GM23338 (cell line): ENCODE measurements around the gene CHST6. TPM values are rescaled to one million over a fixed set of nuclear protein-coding genes. Genes with fewer than 3 reads are reported as not detected.

Experiments
- ATAC-seq: fragments of 200-7000 bp; cut with Tn5 transposase; 3 replicates; pipeline ENCODE4 v1.9.1; 2020
- DNase-seq: peaks from one replicate; pipeline ENCODE4 v3.0.0-alpha.2; 2015; ENCODE audit warnings: low spot score
- H2AFZ ChIP-seq: fragments of 200-600 bp; sonication (generic); 2 replicates; pipeline ENCODE4 v1.8.0; 2016; ENCODE audit warnings: antibody characterized with exemption, mild to moderate bottlenecking, moderate library complexity
- H3F3A ChIP-seq: fragments of 200-600 bp; sonication (generic); replicated peaks from 2 replicates; pipeline ENCODE4 v1.8.0; 2017; ENCODE audit warnings: antibody characterized with exemption, mixed run types, low read depth
- H3K27ac ChIP-seq: fragments of 200-600 bp; sonication (generic); 2 replicates; pipeline ENCODE4 v1.6.1; 2016; ENCODE audit warnings: low read depth
- H3K27me3 ChIP-seq: fragments of 200-600 bp; sonication (generic); 2 replicates; pipeline ENCODE4 v1.8.0; 2016; ENCODE audit warnings: mild to moderate bottlenecking, mixed run types, moderate library complexity; ENCODE audit not compliant: insufficient read depth
- H3K36me3 ChIP-seq: fragments of 200-600 bp; sonication (generic); 2 replicates; pipeline ENCODE4 v1.8.0; 2016; ENCODE audit warnings: mild to moderate bottlenecking; ENCODE audit not compliant: insufficient read depth
- H3K4me1 ChIP-seq: fragments of 200-600 bp; sonication (generic); 2 replicates; pipeline ENCODE4 v1.8.0; 2016; ENCODE audit warnings: mild to moderate bottlenecking, moderate library complexity; ENCODE audit not compliant: insufficient read depth
- H3K4me2 ChIP-seq: fragments of 200-600 bp; sonication (generic); 2 replicates; pipeline ENCODE4 v1.7.1; 2017; ENCODE audit warnings: mixed run types
- H3K4me3 ChIP-seq: fragments of 200-600 bp; sonication (generic); 2 replicates; pipeline ENCODE4 v1.6.1; 2016; ENCODE audit warnings: mixed run types
- H3K79me2 ChIP-seq: fragments of 200-600 bp; sonication (generic); replicated peaks from 2 replicates; pipeline ENCODE4 v1.8.0; 2017; ENCODE audit warnings: mild to moderate bottlenecking; ENCODE audit not compliant: insufficient read depth
- H3K9me2 ChIP-seq: fragments of 200-600 bp; sonication (generic); 2 replicates; pipeline ENCODE4 v1.8.0; 2017; ENCODE audit not compliant: insufficient read depth
- H4K20me1 ChIP-seq: fragments of 200-600 bp; sonication (generic); replicated peaks from 2 replicates; pipeline ENCODE4 v1.8.0; 2017; ENCODE audit warnings: mild to moderate bottlenecking; ENCODE audit not compliant: insufficient read depth
- H3K27ac Mint-ChIP-seq: 2 replicates; pipeline ENCODE4 v1.8.0; 2020; ENCODE audit warnings: inconsistent platforms, mild to moderate bottlenecking, moderate library complexity, mixed read lengths
- H3K27me3 Mint-ChIP-seq: 3 replicates; pipeline ENCODE4 v1.8.0; 2022; ENCODE audit warnings: low read depth, mild to moderate bottlenecking, moderate library complexity, mixed read lengths, inconsistent platforms; ENCODE audit not compliant: insufficient read depth, poor library complexity
- H3K36me3 Mint-ChIP-seq: 3 replicates; pipeline ENCODE4 v1.8.0; 2021; ENCODE audit warnings: low read depth, mild to moderate bottlenecking, inconsistent platforms, moderate library complexity, mixed read lengths
- H3K4me1 Mint-ChIP-seq: 3 replicates; pipeline ENCODE4 v1.8.0; 2020; ENCODE audit warnings: mild to moderate bottlenecking, inconsistent platforms, mixed read lengths
- H3K4me3 Mint-ChIP-seq: 3 replicates; pipeline ENCODE4 v1.8.0; 2021; ENCODE audit warnings: moderate library complexity, mild to moderate bottlenecking, inconsistent platforms, mixed read lengths
- H3K9me3 Mint-ChIP-seq: 3 replicates; pipeline ENCODE4 v1.8.0; 2020; ENCODE audit warnings: moderate library complexity, mild to moderate bottlenecking, inconsistent platforms, mixed read lengths
- CREB1 ChIP-seq: fragments of 250-450 bp; sonication (Bioruptor Pico); IDR thresholded peaks from 2 replicates; pipeline ENCODE4 v1.5.0; 2020; ENCODE audit warnings: low read depth, mild to moderate bottlenecking, moderate library complexity
- EZH2phosphoT487 ChIP-seq: fragments of 200-600 bp; sonication (generic); IDR thresholded peaks from one replicate; pipeline ENCODE4 v1.8.1; 2018; ENCODE audit warnings: antibody characterized with exemption; ENCODE audit not compliant: unreplicated experiment
- JUNB ChIP-seq: IDR thresholded peaks from one replicate; pipeline ENCODE4 v1.6.1; 2016; ENCODE audit warnings: antibody characterized with exemption; ENCODE audit not compliant: unreplicated experiment
- NANOG ChIP-seq: IDR thresholded peaks from 2 replicates; pipeline ENCODE4 v1.6.1; 2016; ENCODE audit warnings: antibody characterized with exemption, borderline replicate concordance
- POLR2AphosphoS5 ChIP-seq: IDR thresholded peaks from 2 replicates; pipeline ENCODE4 v1.6.1; 2016; ENCODE audit warnings: antibody characterized with exemption, low read depth
- STAT1 ChIP-seq: IDR thresholded peaks from one replicate; pipeline ENCODE4 v1.6.1; 2016; ENCODE audit warnings: antibody characterized with exemption; ENCODE audit not compliant: unreplicated experiment
- ZNF114 ChIP-seq: fragments of 250-450 bp; sonication (Bioruptor Pico); IDR thresholded peaks from 2 replicates; pipeline ENCODE4 v1.5.0; 2020; ENCODE audit warnings: mild to moderate bottlenecking, moderate library complexity
- polyA plus RNA-seq: library from polyadenylated mRNA; unstranded; fragments of >200 nt; fragmentation: Nextera tagmentation; extraction: Ambion mirVana; gene quantifications from 2 replicates; pipeline ENCODE4 v1.2.1, GENCODE V29; 2016
- total RNA-seq: library from RNA; depleted of rRNA; stranded (reverse); fragments of >200 nt; shearing (Covaris generic); gene quantifications from 2 replicates; pipeline ENCODE4 v1.2.3, GENCODE V29; 2014
- TF ChIP-seq, protein P1 (sequence below): IDR thresholded peaks from 2 replicates; pipeline ENCODE4 v1.6.1; 2016; ENCODE audit warnings: antibody characterized with exemption
- TF ChIP-seq, protein P2 (sequence below), 2 experiments: fragments of 200-600 bp in 1 of 2; sonication (generic) in 1 of 2; conservative IDR thresholded peaks; 2 replicates each; pipeline versions ENCODE4 v1.5.1 to v1.6.1; 2016 to 2017; ENCODE audit warnings: antibody characterized with exemption in 2 of 2, low read depth in 2 of 2, mild to moderate bottlenecking in 2 of 2, moderate library complexity in 1 of 2
- TF ChIP-seq, protein P3 (sequence below): IDR thresholded peaks from one replicate; pipeline ENCODE4 v1.6.1; 2018; ENCODE audit warnings: antibody characterized with exemption; ENCODE audit not compliant: unreplicated experiment
- TF ChIP-seq, protein P4 (sequence below): fragments of 250-450 bp; sonication (Bioruptor Pico); IDR thresholded peaks from 2 replicates; pipeline ENCODE4 v1.5.0; 2020; ENCODE audit warnings: mild to moderate bottlenecking, moderate library complexity

CHST6 gene
- total and polyA plus RNA-seq, 2 experiments from 2014 or later: 2.7 to 22.2 TPM

DNA sequence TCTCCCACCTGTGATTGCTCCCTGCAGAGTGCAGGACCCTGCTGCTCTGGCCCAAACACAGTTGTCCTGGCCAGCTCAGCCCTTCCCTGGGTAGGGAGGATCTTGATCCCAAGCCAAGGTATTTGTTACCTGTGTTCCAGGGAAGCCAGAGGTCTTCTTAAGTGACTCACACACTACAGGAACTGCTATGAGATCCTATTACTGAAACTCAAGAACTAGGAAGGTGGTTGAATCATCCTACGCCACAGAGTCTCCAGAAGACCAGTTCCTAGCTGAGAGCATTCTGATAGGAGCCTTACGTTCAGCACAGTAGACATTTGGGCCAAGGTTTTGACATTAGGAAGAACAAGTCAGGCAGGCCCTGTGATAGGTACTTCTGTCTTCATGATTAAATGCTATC lies 12.0 kb downstream of the CHST6 start:
- Mint-ChIP-seq H3K4me3 (no peak overlapping the region), H3K36me3 (peaks cover 27% of the 10 kb centered on the region), H3K9me3 (no peaks in the 10 kb centered on the region; the same call in 2 of the 3 replicates), H3K4me1 (no peaks in the 10 kb centered on the region; the same call in 2 of the 3 replicates), H3K27ac (no peak overlapping the region), H3K27me3 (peaks cover 10% of the 10 kb centered on the region)
- no peaks in the 10 kb centered on the region for H3K27me3 ChIP-seq
- TF ChIP-seq, protein P1, sequence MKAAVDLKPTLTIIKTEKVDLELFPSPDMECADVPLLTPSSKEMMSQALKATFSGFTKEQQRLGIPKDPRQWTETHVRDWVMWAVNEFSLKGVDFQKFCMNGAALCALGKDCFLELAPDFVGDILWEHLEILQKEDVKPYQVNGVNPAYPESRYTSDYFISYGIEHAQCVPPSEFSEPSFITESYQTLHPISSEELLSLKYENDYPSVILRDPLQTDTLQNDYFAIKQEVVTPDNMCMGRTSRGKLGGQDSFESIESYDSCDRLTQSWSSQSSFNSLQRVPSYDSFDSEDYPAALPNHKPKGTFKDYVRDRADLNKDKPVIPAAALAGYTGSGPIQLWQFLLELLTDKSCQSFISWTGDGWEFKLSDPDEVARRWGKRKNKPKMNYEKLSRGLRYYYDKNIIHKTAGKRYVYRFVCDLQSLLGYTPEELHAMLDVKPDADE: no peak
- no peak for TF ChIP-seq STAT1
- no peak for TF ChIP-seq POLR2AphosphoS5
- TF ChIP-seq, protein P2, sequence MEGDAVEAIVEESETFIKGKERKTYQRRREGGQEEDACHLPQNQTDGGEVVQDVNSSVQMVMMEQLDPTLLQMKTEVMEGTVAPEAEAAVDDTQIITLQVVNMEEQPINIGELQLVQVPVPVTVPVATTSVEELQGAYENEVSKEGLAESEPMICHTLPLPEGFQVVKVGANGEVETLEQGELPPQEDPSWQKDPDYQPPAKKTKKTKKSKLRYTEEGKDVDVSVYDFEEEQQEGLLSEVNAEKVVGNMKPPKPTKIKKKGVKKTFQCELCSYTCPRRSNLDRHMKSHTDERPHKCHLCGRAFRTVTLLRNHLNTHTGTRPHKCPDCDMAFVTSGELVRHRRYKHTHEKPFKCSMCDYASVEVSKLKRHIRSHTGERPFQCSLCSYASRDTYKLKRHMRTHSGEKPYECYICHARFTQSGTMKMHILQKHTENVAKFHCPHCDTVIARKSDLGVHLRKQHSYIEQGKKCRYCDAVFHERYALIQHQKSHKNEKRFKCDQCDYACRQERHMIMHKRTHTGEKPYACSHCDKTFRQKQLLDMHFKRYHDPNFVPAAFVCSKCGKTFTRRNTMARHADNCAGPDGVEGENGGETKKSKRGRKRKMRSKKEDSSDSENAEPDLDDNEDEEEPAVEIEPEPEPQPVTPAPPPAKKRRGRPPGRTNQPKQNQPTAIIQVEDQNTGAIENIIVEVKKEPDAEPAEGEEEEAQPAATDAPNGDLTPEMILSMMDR (conservative IDR thresholded peaks at IDR 0.05; ENCODE audit: low read depth in 2 of 2): no peak
- TF ChIP-seq ZNF114 (CRISPR knock-in tag): no peak
- no peak for TF ChIP-seq JUNB
- TF ChIP-seq, protein P3, sequence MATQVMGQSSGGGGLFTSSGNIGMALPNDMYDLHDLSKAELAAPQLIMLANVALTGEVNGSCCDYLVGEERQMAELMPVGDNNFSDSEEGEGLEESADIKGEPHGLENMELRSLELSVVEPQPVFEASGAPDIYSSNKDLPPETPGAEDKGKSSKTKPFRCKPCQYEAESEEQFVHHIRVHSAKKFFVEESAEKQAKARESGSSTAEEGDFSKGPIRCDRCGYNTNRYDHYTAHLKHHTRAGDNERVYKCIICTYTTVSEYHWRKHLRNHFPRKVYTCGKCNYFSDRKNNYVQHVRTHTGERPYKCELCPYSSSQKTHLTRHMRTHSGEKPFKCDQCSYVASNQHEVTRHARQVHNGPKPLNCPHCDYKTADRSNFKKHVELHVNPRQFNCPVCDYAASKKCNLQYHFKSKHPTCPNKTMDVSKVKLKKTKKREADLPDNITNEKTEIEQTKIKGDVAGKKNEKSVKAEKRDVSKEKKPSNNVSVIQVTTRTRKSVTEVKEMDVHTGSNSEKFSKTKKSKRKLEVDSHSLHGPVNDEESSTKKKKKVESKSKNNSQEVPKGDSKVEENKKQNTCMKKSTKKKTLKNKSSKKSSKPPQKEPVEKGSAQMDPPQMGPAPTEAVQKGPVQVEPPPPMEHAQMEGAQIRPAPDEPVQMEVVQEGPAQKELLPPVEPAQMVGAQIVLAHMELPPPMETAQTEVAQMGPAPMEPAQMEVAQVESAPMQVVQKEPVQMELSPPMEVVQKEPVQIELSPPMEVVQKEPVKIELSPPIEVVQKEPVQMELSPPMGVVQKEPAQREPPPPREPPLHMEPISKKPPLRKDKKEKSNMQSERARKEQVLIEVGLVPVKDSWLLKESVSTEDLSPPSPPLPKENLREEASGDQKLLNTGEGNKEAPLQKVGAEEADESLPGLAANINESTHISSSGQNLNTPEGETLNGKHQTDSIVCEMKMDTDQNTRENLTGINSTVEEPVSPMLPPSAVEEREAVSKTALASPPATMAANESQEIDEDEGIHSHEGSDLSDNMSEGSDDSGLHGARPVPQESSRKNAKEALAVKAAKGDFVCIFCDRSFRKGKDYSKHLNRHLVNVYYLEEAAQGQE: no peak
- TF ChIP-seq, protein P4, sequence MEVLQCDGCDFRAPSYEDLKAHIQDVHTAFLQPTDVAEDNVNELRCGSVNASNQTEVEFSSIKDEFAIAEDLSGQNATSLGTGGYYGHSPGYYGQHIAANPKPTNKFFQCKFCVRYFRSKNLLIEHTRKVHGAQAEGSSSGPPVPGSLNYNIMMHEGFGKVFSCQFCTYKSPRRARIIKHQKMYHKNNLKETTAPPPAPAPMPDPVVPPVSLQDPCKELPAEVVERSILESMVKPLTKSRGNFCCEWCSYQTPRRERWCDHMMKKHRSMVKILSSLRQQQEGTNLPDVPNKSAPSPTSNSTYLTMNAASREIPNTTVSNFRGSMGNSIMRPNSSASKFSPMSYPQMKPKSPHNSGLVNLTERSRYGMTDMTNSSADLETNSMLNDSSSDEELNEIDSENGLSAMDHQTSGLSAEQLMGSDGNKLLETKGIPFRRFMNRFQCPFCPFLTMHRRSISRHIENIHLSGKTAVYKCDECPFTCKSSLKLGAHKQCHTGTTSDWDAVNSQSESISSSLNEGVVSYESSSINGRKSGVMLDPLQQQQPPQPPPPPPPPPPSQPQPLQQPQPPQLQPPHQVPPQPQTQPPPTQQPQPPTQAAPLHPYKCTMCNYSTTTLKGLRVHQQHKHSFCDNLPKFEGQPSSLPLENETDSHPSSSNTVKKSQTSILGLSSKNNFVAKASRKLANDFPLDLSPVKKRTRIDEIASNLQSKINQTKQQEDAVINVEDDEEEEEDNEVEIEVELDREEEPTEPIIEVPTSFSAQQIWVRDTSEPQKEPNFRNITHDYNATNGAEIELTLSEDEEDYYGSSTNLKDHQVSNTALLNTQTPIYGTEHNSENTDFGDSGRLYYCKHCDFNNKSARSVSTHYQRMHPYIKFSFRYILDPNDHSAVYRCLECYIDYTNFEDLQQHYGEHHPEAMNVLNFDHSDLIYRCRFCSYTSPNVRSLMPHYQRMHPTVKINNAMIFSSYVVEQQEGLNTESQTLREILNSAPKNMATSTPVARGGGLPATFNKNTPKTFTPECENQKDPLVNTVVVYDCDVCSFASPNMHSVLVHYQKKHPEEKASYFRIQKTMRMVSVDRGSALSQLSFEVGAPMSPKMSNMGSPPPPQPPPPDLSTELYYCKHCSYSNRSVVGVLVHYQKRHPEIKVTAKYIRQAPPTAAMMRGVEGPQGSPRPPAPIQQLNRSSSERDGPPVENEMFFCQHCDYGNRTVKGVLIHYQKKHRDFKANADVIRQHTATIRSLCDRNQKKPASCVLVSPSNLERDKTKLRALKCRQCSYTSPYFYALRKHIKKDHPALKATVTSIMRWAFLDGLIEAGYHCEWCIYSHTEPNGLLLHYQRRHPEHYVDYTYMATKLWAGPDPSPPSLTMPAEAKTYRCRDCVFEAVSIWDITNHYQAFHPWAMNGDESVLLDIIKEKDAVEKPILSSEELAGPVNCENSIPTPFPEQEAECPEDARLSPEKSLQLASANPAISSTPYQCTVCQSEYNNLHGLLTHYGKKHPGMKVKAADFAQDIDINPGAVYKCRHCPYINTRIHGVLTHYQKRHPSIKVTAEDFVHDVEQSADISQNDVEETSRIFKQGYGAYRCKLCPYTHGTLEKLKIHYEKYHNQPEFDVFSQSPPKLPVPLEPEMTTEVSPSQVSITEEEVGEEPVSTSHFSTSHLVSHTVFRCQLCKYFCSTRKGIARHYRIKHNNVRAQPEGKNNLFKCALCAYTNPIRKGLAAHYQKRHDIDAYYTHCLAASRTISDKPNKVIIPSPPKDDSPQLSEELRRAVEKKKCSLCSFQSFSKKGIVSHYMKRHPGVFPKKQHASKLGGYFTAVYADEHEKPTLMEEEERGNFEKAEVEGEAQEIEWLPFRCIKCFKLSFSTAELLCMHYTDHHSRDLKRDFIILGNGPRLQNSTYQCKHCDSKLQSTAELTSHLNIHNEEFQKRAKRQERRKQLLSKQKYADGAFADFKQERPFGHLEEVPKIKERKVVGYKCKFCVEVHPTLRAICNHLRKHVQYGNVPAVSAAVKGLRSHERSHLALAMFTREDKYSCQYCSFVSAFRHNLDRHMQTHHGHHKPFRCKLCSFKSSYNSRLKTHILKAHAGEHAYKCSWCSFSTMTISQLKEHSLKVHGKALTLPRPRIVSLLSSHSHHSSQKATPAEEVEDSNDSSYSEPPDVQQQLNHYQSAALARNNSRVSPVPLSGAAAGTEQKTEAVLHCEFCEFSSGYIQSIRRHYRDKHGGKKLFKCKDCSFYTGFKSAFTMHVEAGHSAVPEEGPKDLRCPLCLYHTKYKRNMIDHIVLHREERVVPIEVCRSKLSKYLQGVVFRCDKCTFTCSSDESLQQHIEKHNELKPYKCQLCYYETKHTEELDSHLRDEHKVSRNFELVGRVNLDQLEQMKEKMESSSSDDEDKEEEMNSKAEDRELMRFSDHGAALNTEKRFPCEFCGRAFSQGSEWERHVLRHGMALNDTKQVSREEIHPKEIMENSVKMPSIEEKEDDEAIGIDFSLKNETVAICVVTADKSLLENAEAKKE: no peak
- TF ChIP-seq NANOG: no peak
- TF ChIP-seq EZH2phosphoT487: no peak
- TF ChIP-seq CREB1 (CRISPR knock-in tag): no peak
- no peak overlapping the region for H2AFZ ChIP-seq
- no peaks in the 10 kb centered on the region for H3K9me2 ChIP-seq
- no peak overlapping the region for H3K4me3 ChIP-seq
- H3K4me1 ChIP-seq: no peaks in the 10 kb centered on the region
- no peaks in the 10 kb centered on the region for H3F3A ChIP-seq
- H4K20me1 ChIP-seq: no peaks in the 10 kb centered on the region; the same call in 1 of the 2 replicates
- no peaks in the 10 kb centered on the region for H3K36me3 ChIP-seq
- H3K79me2 ChIP-seq: no peaks in the 10 kb centered on the region
- no peak overlapping the region for H3K4me2 ChIP-seq
- no peak overlapping the region for H3K27ac ChIP-seq
- DNase-seq (no peak), ATAC-seq (no peak)
